Prostate gland (tissue), 2 donors: Measurements from ENCODE around the gene IGF2BP2. TPM values are rescaled to one million over a fixed set of nuclear protein-coding genes. Genes with fewer than 3 reads are reported as not detected.

Experiments used
- DNase-seq: peaks from one replicate; pipeline ENCODE4 v3.0.0-alpha.2; 2019; ENCODE audit warnings: low spot score
- H3K27ac ChIP-seq, 2 donors: fragments of 200-600 bp; sonication (generic); 2 replicates each; pipeline ENCODE4 v1.5.1; 2017 to 2019
- H3K27me3 ChIP-seq: fragments of 200-600 bp; sonication (generic); replicated peaks from 2 replicates; pipeline ENCODE4 v1.5.1; 2019; ENCODE audit not compliant: insufficient read depth
- H3K36me3 ChIP-seq, 2 donors: fragments of 200-600 bp; sonication (generic); 1 replicate in 1 of 2; 2 replicates in 1 of 2; pipeline versions ENCODE4 v1.5.1 to v1.8.1; 2017 to 2019
- H3K4me1 ChIP-seq: fragments of 200-600 bp; sonication (generic); replicated peaks from 2 replicates; pipeline ENCODE4 v1.5.1; 2019
- H3K4me3 ChIP-seq, 2 donors: fragments of 200-600 bp; sonication (generic); 2 replicates each; pipeline ENCODE4 v1.5.1; 2017 to 2019
- H3K9me3 ChIP-seq: fragments of 200-600 bp; sonication (generic); 2 replicates; pipeline ENCODE4 v1.5.1; 2017
- CTCF ChIP-seq, 4 experiments: fragments of 200-600 bp in 2 of 4; fragments of 450-650 bp in 2 of 4; sonication (generic) in 2 of 4; IDR thresholded peaks; 1 replicate in 3 of 4; 2 replicates in 1 of 4; pipeline ENCODE4 v1.5.1; 2016 to 2019; ENCODE audit warnings: antibody characterized with exemption in 4 of 4, mild to moderate bottlenecking in 2 of 4, moderate library complexity in 2 of 4
- POLR2A ChIP-seq: fragments of 450-650 bp; IDR thresholded peaks from one replicate; pipeline ENCODE4 v1.6.1; 2016; ENCODE audit warnings: antibody characterized with exemption, mild to moderate bottlenecking
- POLR2AphosphoS5 ChIP-seq: sonication (generic); formaldehyde crosslinking; IDR thresholded peaks from one replicate; pipeline ENCODE4 v1.6.1; 2017; ENCODE audit warnings: antibody characterized with exemption
- WGBS: methylation state at CpG from one replicate; pipeline ENCODE4 v1.1.5; 2018; 5-methylcytosine and 5-hydroxymethylcytosine counted together
- intact Hi-C: fragments of 100-400 bp; cut with DNase I; formaldehyde crosslinking; loops from one replicate; pipeline ENCODE4 v1.14.2; 2022
- total RNA-seq, 2 donors: library from RNA; depleted of rRNA; stranded (reverse); fragments of >200 nt; gene quantifications; one replicate each; pipeline ENCODE4 v1.1.0, GENCODE V29; 2016

Gene IGF2BP2
- total RNA-seq, 2 donors from 2014 or later: 1.2 to 8.8 TPM

- Histone ChIP-seq H3K9me3 (no peaks in the 10 kb centered on the region), H3K27me3 (peaks cover 3% of the 10 kb centered on the region), H3K27ac (no peak overlapping the region), H3K36me3 (no peaks in the 10 kb centered on the region), H3K4me3 (no peak overlapping the region), H3K4me1 (no peaks in the 10 kb centered on the region)
- 81% methylated on average over 5 of the region's 5 CpGs for WGBS
- TF ChIP-seq POLR2AphosphoS5 (no peak), CTCF (IDR thresholded peaks at IDR 0.05) (no peak), POLR2A (no peak)
- intact Hi-C loops: loop anchor here (5.0 kb wide), 1 partner anchor 104 kb away; no protein-coding TSS in a partner anchor
- DNase-seq: no peak
These were observed 58.4 kb downstream of the IGF2BP2 start for GRCh38 chr3:185766329-185767001.

GRCh38 chr3:185764980-185765370 lies 59.9 kb downstream of the IGF2BP2 start:
- no peak for TF ChIP-seq POLR2A
- no peak for TF ChIP-seq CTCF (IDR thresholded peaks at IDR 0.05)
- TF ChIP-seq POLR2AphosphoS5: no peak
- H3K4me3 ChIP-seq: no peak overlapping the region
- 20% methylated on average over 3 of the region's 3 CpGs for WGBS
- DNase-seq: no peak
- no peak overlapping the region for H3K27ac ChIP-seq
- H3K36me3 ChIP-seq: no peaks in the 10 kb centered on the region
- intact Hi-C loops: loop anchor here (5.0 kb wide), 1 partner anchor 103 kb away; no protein-coding TSS in a partner anchor
- H3K27me3 ChIP-seq: peaks cover 3% of the 10 kb centered on the region
- no peaks in the 10 kb centered on the region for H3K4me1 ChIP-seq
- H3K9me3 ChIP-seq: no peaks in the 10 kb centered on the region

GRCh38 chr3:185764163-185764979 lies 60.5 kb downstream of the IGF2BP2 start:
- intact Hi-C loops: no loop called here
- 47% methylated on average over 6 of the region's 6 CpGs for WGBS
- H3K27ac ChIP-seq: no peak overlapping the region

GRCh38 chr3:185763347-185764005 lies 61.4 kb downstream of the IGF2BP2 start:
- TF ChIP-seq POLR2AphosphoS5: no peak
- no peak for TF ChIP-seq CTCF (IDR thresholded peaks at IDR 0.05)
- no peak for TF ChIP-seq POLR2A
- H3K36me3 ChIP-seq: no peaks in the 10 kb centered on the region
- H3K4me1 ChIP-seq: no peaks in the 10 kb centered on the region
- 72% methylated on average over 4 of the region's 4 CpGs for WGBS
- no peak overlapping the region for H3K4me3 ChIP-seq
- H3K27me3 ChIP-seq: peaks cover 3% of the 10 kb centered on the region
- H3K9me3 ChIP-seq: no peaks in the 10 kb centered on the region
- no peak for DNase-seq
- intact Hi-C loops: no loop called here
- H3K27ac ChIP-seq: no peak overlapping the region

More at GRCh38 chr3:185764163-185764979, 60.5 kb downstream of the IGF2BP2 start:
- TF ChIP-seq CTCF (IDR thresholded peaks at IDR 0.05) (no peak), POLR2A (no peak), POLR2AphosphoS5 (no peak)
- Histone ChIP-seq H3K27me3 (peaks cover 3% of the 10 kb centered on the region), H3K4me1 (no peaks in the 10 kb centered on the region), H3K4me3 (no peak overlapping the region), H3K36me3 (no peaks in the 10 kb centered on the region), H3K9me3 (no peaks in the 10 kb centered on the region)
- no peak for DNase-seq
